ENCODE data around the gene TSPAN12. TPM values are rescaled to one million over a fixed set of nuclear protein-coding genes. Genes with fewer than 3 reads are reported as not detected.
A peak's percentile ranks its signal among the peaks of the same experiment; 100 is the strongest.
"Not testable (repeated sequence)": the region's sequence is repeated elsewhere in the genome, so short reads cannot be mapped to it uniquely, and the experiment has no call there.

The TSPAN12 gene
- polyA plus RNA-seq, 2 of the 4 experiments (the other 2 are of a cell fraction), result 0.62 to 0.98 TPM

DNA sequence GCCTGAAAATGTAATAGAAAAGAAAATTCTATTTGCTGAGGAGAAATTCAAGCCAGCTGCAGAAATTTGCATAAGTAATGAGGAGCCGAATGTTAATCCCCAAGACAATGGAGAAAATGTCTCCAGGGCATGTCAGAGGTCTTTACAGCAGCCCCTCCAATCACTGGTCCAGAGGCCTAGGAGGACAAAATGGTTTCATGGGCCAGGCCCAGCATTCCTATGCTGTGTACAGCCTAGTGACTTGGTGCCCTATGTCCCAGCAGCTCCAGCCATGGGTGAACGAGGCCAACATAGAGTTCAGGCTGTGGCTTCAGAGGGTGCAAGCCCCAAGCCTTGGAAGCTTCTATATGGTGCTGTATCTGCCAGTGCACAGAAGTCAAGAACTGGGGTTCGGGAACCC is 37.3 kb upstream of the TSPAN12 start:
- TF ChIP-seq ZFP36 (IDR thresholded peaks at IDR 0.05; ENCODE audit: borderline replicate concordance, partially characterized antibody), result peak; percentile 44
- POLR2A ChIA-PET; ATAC-seq; H3K4me2 ChIP-seq; H3K9me3 ChIP-seq; H3K4me1 ChIP-seq; DNase-seq (ENCODE audit: low read depth in 1 of 2, low spot score in 1 of 2); FAIRE-seq; H3K27ac ChIP-seq; H3K4me3 ChIP-seq: not testable (repeated sequence)
- CTCF ChIA-PET, result interaction anchor here (1.2 kb wide), 1 partner anchor 89 kb away, joined by 4 read pairs; no protein-coding TSS in a partner anchor
- 0% methylated on average over 3 of the region's 3 CpGs for WGBS (ENCODE audit: missing lambda C conversion rate)

DNA sequence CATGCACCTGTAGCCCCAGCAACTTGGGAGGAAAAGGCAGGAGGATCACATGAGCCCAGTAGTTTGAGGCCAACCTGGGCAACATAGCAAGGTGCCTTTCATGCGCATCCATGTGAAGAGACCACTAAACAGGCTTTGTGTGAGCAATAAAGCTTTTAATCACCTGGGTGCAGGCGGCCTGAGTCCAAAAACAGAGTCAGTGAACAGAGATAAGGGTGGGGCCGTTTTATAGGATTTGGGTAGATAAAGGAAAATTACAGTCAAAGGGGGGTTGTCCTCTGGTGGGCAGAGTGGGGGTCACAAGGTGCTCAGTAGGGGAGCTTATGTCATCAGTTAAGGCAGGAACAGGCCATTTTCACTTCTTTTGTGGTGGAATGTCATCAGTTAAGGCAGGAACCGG is 27.7 kb upstream of the TSPAN12 start:
- H3K4me3 ChIP-seq; CTCF ChIA-PET; H3K4me1 ChIP-seq; FAIRE-seq; POLR2A ChIA-PET; DNase-seq (ENCODE audit: low read depth in 1 of 2, low spot score in 1 of 2); H3K27ac ChIP-seq; ATAC-seq; H3K9me3 ChIP-seq; H3K4me2 ChIP-seq: not testable (repeated sequence)
- 23% methylated on average over 4 of the region's 4 CpGs for WGBS (ENCODE audit: missing lambda C conversion rate)

DNA sequence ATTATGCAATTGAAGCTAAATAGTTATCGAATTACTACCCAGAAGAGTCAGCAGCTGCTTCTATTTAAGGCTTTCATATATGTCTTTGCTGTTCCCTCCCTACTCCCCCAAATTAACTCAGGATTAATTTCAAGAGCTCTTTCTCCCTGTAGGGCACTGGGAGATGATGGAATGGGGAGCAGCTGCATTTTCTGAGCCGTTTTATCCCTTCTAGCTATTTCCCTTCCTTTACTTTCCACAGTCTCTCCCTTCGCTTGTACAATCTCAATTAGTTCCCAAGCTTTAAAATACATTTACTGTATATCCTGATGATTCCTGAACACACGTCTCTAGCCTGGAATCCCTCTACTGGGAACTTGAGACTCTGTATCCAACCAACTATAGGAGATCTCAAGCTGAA is 19.8 kb upstream of the TSPAN12 start:
- Histone ChIP-seq H3K27ac (no peak overlapping the region), H3K9me3 (no peaks in the 10 kb centered on the region), H3K4me1 (no peaks in the 10 kb centered on the region), H3K4me3 (no peak overlapping the region), H3K4me2 (no peak overlapping the region)
- CTCF ChIA-PET, result interaction anchor here (0.8 to 1.5 kb wide), 2 partner anchors 17 to 86 kb away, joined by 3 to 4 read pairs; no protein-coding TSS in a partner anchor
- DNase-seq (ENCODE audit: low read depth in 1 of 2, low spot score in 1 of 2), result no peak
- no peak for ATAC-seq
- POLR2A ChIA-PET, result no interaction called here
- TF ChIP-seq EP300 (IDR thresholded peaks at IDR 0.05), result no peak
- FAIRE-seq, result no peak
- WGBS (ENCODE audit: missing lambda C conversion rate), result 16% methylated on average over 4 of the region's 4 CpGs

DNA sequence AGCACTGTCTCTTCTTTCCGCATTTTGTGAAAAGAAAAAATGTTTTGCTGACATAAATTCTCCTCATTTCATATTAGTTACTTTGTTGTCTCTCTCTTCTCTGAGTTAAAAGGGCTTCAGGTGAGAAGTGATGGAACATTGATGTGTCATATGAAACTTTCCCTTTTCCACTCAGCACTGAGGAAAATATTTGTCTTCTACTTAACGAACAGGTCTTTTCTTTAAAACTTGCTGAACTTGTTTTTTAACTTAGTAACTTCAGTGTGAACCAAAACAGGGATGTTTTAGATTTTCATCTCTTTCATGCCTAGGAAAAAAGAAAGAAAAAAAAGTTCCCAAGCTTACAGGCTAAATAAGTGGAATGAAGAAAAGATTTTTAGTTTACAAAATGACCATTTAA is 19.0 kb upstream of the TSPAN12 start:
- WGBS (ENCODE audit: missing lambda C conversion rate), result 37% methylated on average over 2 of the region's 2 CpGs
- CTCF ChIA-PET, result interaction anchor here (1.5 kb wide), 1 partner anchor 85 kb away, joined by 3 read pairs; no protein-coding TSS in a partner anchor
- Histone ChIP-seq H3K9me3 (no peaks in the 10 kb centered on the region), H3K4me3 (no peak overlapping the region), H3K4me2 (no peak overlapping the region), H3K27ac (no peak overlapping the region), H3K4me1 (no peaks in the 10 kb centered on the region)
- peak; percentile 18 for FAIRE-seq
- no peak for DNase-seq (ENCODE audit: low read depth in 1 of 2, low spot score in 1 of 2)
- POLR2A ChIA-PET, result no interaction called here
- no peak for ATAC-seq
- no peak for TF ChIP-seq RARB (CRISPR knock-in tag; IDR thresholded peaks at IDR 0.05)
- TF ChIP-seq POLR2A (IDR thresholded peaks at IDR 0.05; ENCODE audit: low read length), result no peak
- TF ChIP-seq, protein P1, sequence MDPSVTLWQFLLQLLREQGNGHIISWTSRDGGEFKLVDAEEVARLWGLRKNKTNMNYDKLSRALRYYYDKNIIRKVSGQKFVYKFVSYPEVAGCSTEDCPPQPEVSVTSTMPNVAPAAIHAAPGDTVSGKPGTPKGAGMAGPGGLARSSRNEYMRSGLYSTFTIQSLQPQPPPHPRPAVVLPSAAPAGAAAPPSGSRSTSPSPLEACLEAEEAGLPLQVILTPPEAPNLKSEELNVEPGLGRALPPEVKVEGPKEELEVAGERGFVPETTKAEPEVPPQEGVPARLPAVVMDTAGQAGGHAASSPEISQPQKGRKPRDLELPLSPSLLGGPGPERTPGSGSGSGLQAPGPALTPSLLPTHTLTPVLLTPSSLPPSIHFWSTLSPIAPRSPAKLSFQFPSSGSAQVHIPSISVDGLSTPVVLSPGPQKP (IDR thresholded peaks at IDR 0.05; ENCODE audit: low read depth, low read length), result no peak
- no peak for TF ChIP-seq FOXS1 (CRISPR knock-in tag; IDR thresholded peaks at IDR 0.05)

DNA sequence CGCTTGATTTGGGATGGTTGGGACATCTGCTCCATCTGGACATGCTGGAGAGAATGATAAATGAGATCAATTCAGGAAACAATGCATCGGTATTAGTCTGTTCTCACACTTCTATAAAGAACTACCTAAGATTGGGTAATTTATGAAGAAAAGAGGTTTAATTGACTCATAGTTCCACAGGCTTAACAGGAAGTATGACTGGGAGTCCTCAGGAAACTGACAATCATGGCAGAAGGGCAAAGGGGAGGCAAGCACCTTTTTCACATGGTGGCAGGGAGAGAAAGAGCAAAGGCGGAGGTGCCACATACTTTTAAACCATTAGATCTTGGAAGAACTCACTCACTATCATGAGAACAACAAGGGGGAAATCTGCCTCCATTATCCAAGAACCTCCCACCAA is 16.8 kb upstream of the TSPAN12 start:
- H3K9me3 ChIP-seq, result no peaks in the 10 kb centered on the region
- ChIA-PET CTCF (no interaction called here), POLR2A (no interaction called here)
- ATAC-seq, result no peak
- no peak for FAIRE-seq
- no peak for DNase-seq (ENCODE audit: low read depth in 1 of 2, low spot score in 1 of 2)
- H3K4me3 ChIP-seq, result no peak overlapping the region
- TF ChIP-seq, protein P2, sequence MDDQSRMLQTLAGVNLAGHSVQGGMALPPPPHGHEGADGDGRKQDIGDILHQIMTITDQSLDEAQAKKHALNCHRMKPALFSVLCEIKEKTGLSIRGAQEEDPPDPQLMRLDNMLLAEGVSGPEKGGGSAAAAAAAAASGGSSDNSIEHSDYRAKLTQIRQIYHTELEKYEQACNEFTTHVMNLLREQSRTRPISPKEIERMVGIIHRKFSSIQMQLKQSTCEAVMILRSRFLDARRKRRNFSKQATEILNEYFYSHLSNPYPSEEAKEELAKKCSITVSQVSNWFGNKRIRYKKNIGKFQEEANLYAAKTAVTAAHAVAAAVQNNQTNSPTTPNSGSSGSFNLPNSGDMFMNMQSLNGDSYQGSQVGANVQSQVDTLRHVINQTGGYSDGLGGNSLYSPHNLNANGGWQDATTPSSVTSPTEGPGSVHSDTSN (IDR thresholded peaks at IDR 0.05), result no peak
- TF ChIP-seq HDAC2 (IDR thresholded peaks at IDR 0.05) (no peak), CHD2 (IDR thresholded peaks at IDR 0.05; ENCODE audit: low read length, partially characterized antibody) (no peak)
- no peak overlapping the region for H3K4me2 ChIP-seq
- no peak overlapping the region for H3K27ac ChIP-seq
- H3K4me1 ChIP-seq, result no peaks in the 10 kb centered on the region
- WGBS (ENCODE audit: missing lambda C conversion rate), result 50% methylated on average over 3 of the region's 3 CpGs

DNA sequence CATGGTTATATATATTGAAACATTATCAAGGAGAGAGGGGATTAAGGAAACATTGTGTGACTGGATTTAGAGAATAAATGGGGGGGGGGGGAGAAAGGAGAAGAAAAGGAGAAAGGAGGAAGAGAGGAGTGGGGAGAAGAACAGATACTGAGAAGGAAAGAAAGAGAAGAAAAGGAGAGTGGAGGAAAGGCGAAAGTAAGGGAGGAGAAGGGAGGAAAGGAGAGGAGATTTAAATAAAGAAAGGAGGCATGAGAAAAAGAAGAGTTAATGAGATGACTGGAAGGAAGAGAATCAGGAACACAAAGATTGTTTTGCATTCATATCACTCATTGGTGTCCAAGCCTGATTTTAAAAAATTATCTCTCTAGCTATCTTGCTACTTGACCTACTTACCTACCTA is 16.1 kb upstream of the TSPAN12 start:
- DNase-seq (ENCODE audit: low read depth in 1 of 2, low spot score in 1 of 2) (no peak), FAIRE-seq (no peak), ATAC-seq (no peak)
- TF ChIP-seq ZNF302 (CRISPR knock-in tag; IDR thresholded peaks at IDR 0.05) (no peak), NR3C1 (IDR thresholded peaks at IDR 0.05) (no peak), FOXS1 (CRISPR knock-in tag; IDR thresholded peaks at IDR 0.05) (no peak), HOXA7 (CRISPR knock-in tag; IDR thresholded peaks at IDR 0.05) (no peak)
- TF ChIP-seq, protein P3, sequence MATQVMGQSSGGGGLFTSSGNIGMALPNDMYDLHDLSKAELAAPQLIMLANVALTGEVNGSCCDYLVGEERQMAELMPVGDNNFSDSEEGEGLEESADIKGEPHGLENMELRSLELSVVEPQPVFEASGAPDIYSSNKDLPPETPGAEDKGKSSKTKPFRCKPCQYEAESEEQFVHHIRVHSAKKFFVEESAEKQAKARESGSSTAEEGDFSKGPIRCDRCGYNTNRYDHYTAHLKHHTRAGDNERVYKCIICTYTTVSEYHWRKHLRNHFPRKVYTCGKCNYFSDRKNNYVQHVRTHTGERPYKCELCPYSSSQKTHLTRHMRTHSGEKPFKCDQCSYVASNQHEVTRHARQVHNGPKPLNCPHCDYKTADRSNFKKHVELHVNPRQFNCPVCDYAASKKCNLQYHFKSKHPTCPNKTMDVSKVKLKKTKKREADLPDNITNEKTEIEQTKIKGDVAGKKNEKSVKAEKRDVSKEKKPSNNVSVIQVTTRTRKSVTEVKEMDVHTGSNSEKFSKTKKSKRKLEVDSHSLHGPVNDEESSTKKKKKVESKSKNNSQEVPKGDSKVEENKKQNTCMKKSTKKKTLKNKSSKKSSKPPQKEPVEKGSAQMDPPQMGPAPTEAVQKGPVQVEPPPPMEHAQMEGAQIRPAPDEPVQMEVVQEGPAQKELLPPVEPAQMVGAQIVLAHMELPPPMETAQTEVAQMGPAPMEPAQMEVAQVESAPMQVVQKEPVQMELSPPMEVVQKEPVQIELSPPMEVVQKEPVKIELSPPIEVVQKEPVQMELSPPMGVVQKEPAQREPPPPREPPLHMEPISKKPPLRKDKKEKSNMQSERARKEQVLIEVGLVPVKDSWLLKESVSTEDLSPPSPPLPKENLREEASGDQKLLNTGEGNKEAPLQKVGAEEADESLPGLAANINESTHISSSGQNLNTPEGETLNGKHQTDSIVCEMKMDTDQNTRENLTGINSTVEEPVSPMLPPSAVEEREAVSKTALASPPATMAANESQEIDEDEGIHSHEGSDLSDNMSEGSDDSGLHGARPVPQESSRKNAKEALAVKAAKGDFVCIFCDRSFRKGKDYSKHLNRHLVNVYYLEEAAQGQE (IDR thresholded peaks at IDR 0.05), result no peak
- TF ChIP-seq, protein P2 (IDR thresholded peaks at IDR 0.05), result no peak
- H3K4me3 ChIP-seq, result no peak overlapping the region
- 11% methylated on average over 1 of the region's 1 CpG for WGBS (ENCODE audit: missing lambda C conversion rate)
- H3K4me2 ChIP-seq, result no peak overlapping the region
- ChIA-PET CTCF (no interaction called here), POLR2A (no interaction called here)
- H3K9me3 ChIP-seq, result no peaks in the 10 kb centered on the region
- no peak overlapping the region for H3K27ac ChIP-seq
- H3K4me1 ChIP-seq, result no peaks in the 10 kb centered on the region

All from A549 (cell line).